AG04450 (cell line): ENCODE results near the gene ZNF83. TPM values are rescaled to one million over a fixed set of nuclear protein-coding genes. Genes with fewer than 3 reads are reported as not detected.
"Not testable (repeated sequence)": the region's sequence is repeated elsewhere in the genome, so short reads cannot be mapped to it uniquely, and the experiment has no call there.

ENCODE experiments used
- CTCF ChIA-PET: fragments of 300-600, 350-600 bp; formaldehyde crosslinking; extraction: SDS; loops from one replicate; lab custom pipeline; 2022; ENCODE audit warnings: antibody characterized with exemption, inconsistent platforms; lab: Charles Lee
- POLR2A ChIA-PET: fragments of 350-600 bp; formaldehyde crosslinking; extraction: SDS; loops from one replicate; lab custom pipeline; 2021; ENCODE audit warnings: antibody characterized with exemption, inconsistent platforms; lab: Yijun Ruan, JAX
- DNase-seq: peaks from one replicate; pipeline ENCODE4 v3.0.0-alpha.2; 2011; ENCODE audit warnings: low read depth, low spot score
- H3K27ac ChIP-seq: one replicate; pipeline ENCODE4 v1.5.1; 2012; ENCODE audit warnings: low read depth, low read length, control low read depth
- H3K27me3 ChIP-seq: one replicate; pipeline ENCODE4 v1.6.0; 2012; ENCODE audit warnings: low read length; ENCODE audit not compliant: control insufficient read depth, insufficient read depth
- H3K4me3 ChIP-seq: 2 replicates; pipeline ENCODE4 v1.5.1; 2011; ENCODE audit warnings: mild to moderate bottlenecking, low read depth, low read length, control low read depth
- H3K9me3 ChIP-seq: 2 replicates; pipeline ENCODE4 v1.5.1; 2012; ENCODE audit warnings: low read length; ENCODE audit not compliant: control insufficient read depth, insufficient read depth
- CTCF ChIP-seq: IDR thresholded peaks from 2 replicates; pipeline ENCODE4 v1.5.1; 2011; ENCODE audit warnings: low read depth, low read length, control low read depth, inconsistent platforms
- polyA minus RNA-seq: library from RNA; depleted of rRNA, polyadenylated mRNA; stranded (reverse); fragments of >200 nt; gene quantifications from 2 replicates; pipeline ENCODE4 v1.2.3, GENCODE V29; 2011; rRNA and poly(A)+ RNA removed
- polyA plus RNA-seq: library from polyadenylated mRNA; depleted of rRNA; stranded (reverse); fragments of >200 nt; gene quantifications from 2 replicates; pipeline ENCODE4 v1.2.3, GENCODE V29; 2011; rRNA removed

ZNF83 gene
- polyA plus RNA-seq (41.4 and 53.1 TPM in 2 replicates), polyA minus RNA-seq (24.9 and 34.4 TPM in 2 replicates)

DNA sequence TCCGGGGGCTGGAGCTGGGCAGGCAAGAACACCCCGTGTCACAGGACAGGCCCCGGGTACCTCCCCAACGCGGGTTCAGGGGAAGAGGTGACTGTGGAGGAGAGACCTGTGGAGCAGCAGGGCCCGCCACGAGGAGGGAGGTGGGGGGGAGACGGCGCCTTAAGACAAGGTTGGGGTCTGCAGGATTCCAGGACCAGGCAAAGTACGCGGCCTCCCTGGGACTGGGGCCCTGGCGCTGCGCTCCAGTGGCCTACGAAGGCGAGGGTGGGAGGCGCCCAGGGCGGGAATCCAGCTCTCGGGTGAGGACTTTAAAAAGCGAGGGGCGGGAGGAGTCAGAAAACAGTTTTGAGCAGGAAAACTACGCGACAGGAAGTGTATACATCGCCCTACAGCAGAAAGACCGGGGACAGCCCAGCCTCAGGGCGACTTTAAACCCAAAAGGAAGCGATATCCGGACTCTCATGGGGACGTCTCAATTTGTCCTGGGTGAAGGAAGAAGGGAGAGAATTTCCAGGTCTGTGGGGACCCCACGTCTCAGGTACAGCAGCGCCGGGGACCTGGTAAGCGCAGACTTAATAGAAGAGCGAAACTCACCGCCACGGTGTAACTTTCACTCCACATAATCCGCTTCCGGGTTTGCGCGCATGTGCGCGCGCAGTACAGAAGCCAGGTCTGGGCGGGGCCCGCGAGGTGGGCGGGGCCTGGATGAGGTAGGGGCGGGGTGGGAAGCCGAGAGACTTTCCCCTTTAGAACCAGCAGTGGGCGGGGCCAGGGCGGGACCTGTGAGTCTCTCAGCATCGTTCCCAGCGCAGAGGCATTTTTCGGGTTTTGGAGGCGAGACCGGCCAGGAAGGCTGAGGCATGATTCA lies at the start of gene ZNF83:
TSS of gene ZNF83 (minus strand) at position 638 of the 868 bp plus-strand sequence.
- peaks cover 10% of the 10 kb centered on the region for H3K9me3 ChIP-seq
- TF ChIP-seq CTCF, result no peak
- peak within 1 kb of the TSS; percentile 98 for H3K27ac ChIP-seq
- DNase-seq, result peak; percentile 86
- POLR2A ChIA-PET, result interaction anchor here (0.7 kb wide), 1 partner anchor 10 kb away, joined by 4 read pairs; no protein-coding TSS in a partner anchor
- H3K27me3 ChIP-seq, result no peaks in the 10 kb centered on the region
- CTCF ChIA-PET, result no interaction called here
- H3K4me3 ChIP-seq, result peak within 1 kb of the TSS; percentile 87

GRCh38 chr19:52687684-52688083 lies 49.5 kb upstream of the ZNF83 start:
- no peak overlapping the region for H3K27ac ChIP-seq
- H3K27me3 ChIP-seq, result no peaks in the 10 kb centered on the region
- CTCF ChIA-PET, result no interaction called here
- no peak overlapping the region for H3K4me3 ChIP-seq
- POLR2A ChIA-PET, result no interaction called here
- no peak for TF ChIP-seq CTCF
- H3K9me3 ChIP-seq, result peaks cover 10% of the 10 kb centered on the region
- DNase-seq, result no peak

GRCh38 chr19:52685811-52686210 lies 47.7 kb upstream of the ZNF83 start:
- POLR2A ChIA-PET, result interaction anchor here (0.6 kb wide), 1 partner anchor 12 kb away, joined by 6 read pairs; no protein-coding TSS in a partner anchor
- Histone ChIP-seq H3K27ac (no peak overlapping the region), H3K27me3 (no peaks in the 10 kb centered on the region)

GRCh38 chr19:52681216-52681615 lies 43.1 kb upstream of the ZNF83 start:
- H3K27ac ChIP-seq, H3K4me3 ChIP-seq, H3K27me3 ChIP-seq, DNase-seq, POLR2A ChIA-PET, H3K9me3 ChIP-seq: not testable (repeated sequence)
- CTCF ChIA-PET, result interaction anchor here (0.8 kb wide), 1 partner anchor 313 kb away, joined by 3 read pairs; no protein-coding TSS in a partner anchor

More at GRCh38 chr19:52685811-52686210, 47.7 kb upstream of the ZNF83 start:
- no peak for DNase-seq
- CTCF ChIA-PET, result no interaction called here
- Histone ChIP-seq H3K4me3 (no peak overlapping the region), H3K9me3 (peaks cover 5% of the 10 kb centered on the region; the same call in 1 of the 2 replicates)
- no peak for TF ChIP-seq CTCF

DNA sequence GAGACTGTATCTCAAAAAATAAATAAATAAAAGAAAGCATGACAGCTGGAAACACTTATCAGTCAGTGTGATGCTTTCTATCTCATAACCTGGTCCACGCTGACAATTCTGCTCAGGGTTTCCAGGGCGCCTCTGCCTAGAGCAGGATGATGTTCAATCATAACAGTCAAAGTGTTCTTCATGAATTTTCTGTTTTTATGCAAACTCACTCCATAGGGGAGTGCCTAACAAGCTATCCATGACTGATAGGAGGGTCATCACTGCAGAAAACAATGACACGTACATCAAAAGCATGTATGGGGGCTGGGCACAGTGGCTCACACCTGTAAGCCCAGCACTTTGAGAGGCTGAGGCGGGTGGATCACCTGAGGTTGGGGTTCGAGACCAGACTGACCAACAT lies 41.4 kb upstream of the ZNF83 start:
- H3K27me3 ChIP-seq, result no peaks in the 10 kb centered on the region
- CTCF ChIA-PET, result no interaction called here
- no peak overlapping the region for H3K27ac ChIP-seq
- H3K9me3 ChIP-seq, result peaks cover 8% of the 10 kb centered on the region; the same call in 1 of the 2 replicates
- DNase-seq, result no peak
- POLR2A ChIA-PET, result no interaction called here
- no peak for TF ChIP-seq CTCF
- no peak overlapping the region for H3K4me3 ChIP-seq

- DNase-seq, H3K27ac ChIP-seq, H3K27me3 ChIP-seq, POLR2A ChIA-PET, CTCF ChIA-PET, H3K4me3 ChIP-seq, H3K9me3 ChIP-seq: not testable (repeated sequence)
These were observed 37.1 kb upstream of the ZNF83 start for GRCh38 chr19:52675239-52675638.
